HG03135 (cell line): ENCODE results near the gene PLET1.

Experiments
- ATAC-seq: cut with Tn5 transposase; IDR thresholded peaks from one replicate; pipeline ENCODE4 v1.9.1; 2021; ENCODE audit warnings: mild to moderate bottlenecking, moderate library complexity; ENCODE audit not compliant: unreplicated experiment

The PLET1 gene

DNA sequence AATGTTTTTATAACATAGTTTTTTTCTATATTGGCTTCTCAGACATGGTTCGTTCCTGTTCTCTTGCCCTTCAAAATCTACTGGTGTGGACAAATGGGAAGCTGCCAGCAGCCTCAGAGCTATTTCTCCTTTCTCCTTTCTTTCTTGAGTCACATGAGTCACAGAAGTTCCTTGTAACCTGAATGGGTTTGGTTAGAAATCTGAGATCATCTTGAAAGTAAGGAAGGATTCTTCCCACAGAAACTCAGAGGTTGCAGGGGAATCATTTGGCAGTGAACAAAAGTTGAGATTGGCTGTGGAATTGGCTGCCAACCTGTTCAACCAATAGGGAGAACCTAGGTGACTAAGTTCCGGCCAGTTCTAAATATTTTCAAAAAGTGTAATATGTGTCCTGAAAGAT is 12.5 kb downstream of the PLET1 start:
- ATAC-seq = no peak

DNA sequence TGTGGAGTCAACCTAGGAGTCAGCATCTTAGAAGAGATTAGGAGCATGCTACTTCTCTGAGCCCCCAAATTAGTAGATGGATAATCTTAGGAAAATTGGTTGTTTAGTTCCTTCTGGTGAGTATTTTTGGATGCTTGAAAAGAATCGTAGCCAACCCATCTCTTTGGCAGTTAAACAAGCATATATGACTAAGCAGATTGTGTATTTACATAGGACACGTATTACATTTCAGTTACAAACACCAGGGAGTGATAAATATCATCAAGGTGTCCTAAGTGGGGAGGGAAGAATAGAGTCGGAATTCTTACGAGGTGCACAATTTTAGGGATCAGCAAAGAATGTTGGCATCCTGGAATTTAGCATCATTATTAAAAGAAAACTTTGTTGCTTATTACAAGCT is 13.5 kb downstream of the PLET1 start:
- ATAC-seq = no peak

- no peak for ATAC-seq
Measured at GRCh38 chr11:112241486-112241885, 19.2 kb downstream of the PLET1 start.

GRCh38 chr11:112238041-112238440 is 22.6 kb downstream of the PLET1 start:
- ATAC-seq = no peak

- no peak for ATAC-seq
Measured at GRCh38 chr11:112237451-112237850, 23.2 kb downstream of the PLET1 start.

DNA sequence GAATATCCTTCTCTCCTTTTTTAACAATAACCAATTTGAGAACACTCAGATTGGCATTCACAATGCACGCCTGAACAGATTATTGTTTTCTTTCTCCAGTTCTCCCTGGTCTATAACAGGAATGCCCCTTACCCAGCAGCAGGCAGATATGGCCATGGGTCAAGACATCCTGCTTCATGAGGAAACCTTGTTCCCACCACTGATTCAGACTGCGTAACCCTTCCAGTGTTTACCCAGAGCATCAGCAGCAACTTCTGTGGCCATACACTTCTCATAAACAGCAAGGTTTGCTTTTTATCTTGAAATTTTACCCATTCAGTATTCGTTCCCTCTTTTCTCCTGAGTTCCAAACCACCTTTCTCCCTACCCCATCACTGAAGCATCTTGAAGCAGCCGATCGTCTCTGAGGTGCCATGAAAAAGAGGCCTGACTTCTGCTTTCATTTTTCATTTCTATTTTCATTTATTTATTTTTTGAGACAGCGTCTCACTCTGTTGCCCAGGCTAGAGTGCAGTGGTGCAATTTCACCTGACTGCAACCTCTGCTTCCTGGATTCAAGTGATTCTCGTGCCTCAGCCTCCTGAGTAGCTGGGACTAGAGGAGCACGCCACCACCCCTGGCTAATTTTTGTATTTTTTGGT is 24.8 kb downstream of the PLET1 start:
- no peak for ATAC-seq

GRCh38 chr11:112231952-112232351 is 28.7 kb downstream of the PLET1 start:
- ATAC-seq = no peak

GRCh38 chr11:112229746-112230433 is 30.8 kb downstream of the PLET1 start:
- no peak for ATAC-seq

DNA sequence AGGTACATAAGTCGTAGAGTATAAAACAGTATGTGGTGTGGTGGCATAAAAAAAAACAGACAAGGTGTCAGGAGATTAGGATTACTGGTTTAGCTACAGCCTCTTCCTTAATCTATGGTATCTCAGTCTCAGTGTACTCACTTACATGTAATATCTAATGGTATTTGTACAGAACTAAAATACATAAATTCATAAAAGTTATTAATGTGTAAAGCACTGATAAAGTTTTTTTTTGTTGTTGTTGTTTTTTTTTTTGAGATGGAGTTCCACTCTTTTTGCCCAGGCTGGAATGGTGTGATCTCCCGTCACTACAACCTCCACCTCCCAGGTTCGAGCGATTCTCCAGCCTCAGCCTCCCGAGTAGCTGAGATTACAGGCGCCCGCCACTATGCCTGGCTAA is 31.5 kb downstream of the PLET1 start:
- ATAC-seq = no peak

GRCh38 chr11:112228706-112229105 is 32.0 kb downstream of the PLET1 start:
- ATAC-seq = no peak

DNA sequence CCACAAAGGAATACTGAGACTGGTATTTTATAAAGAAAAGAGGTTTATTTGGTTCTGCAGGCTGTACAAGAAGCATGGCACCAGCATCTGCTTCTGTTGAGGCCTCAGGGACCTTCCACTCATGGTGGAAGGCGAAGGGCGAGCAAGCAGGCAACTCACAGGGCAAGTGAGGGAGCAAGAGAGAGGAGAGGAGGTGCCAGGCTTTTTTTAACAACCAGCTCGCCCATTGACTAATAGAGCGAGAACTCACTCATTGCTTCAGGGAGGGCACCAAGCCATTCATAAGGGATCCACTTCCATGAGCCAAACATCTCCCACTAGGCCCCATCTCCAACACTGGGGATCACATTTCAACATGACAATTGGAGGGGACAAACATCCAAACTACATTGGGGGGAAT is 33.2 kb downstream of the PLET1 start:
- no peak for ATAC-seq

DNA sequence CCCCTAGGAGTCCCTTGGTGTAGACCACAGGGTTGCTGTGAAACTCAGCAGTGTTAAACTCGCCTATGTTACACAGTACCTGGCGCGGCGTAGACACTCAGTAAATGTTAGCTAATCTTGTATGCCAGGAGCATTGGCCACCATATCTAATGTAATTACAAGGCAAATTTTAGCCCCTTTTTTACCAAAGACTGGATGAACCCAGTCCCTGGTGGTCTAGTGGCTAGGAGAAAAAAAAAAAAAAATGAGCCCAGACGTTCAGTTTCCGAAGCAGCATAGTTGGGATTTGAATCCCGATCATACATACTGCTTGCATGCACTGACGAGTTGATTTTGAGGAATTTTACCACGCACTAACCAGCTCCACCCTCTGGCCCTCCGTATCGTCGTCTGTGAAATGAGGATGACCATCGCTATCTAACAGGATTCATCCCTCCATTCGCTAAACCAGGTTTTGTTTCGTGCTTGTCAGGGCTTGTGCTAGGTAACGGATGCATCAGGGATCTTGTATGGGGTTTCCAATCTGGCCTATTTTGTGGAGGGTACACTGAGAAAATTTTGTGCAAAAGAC is 33.7 kb downstream of the PLET1 start:
- peak; percentile 57 for ATAC-seq

DNA sequence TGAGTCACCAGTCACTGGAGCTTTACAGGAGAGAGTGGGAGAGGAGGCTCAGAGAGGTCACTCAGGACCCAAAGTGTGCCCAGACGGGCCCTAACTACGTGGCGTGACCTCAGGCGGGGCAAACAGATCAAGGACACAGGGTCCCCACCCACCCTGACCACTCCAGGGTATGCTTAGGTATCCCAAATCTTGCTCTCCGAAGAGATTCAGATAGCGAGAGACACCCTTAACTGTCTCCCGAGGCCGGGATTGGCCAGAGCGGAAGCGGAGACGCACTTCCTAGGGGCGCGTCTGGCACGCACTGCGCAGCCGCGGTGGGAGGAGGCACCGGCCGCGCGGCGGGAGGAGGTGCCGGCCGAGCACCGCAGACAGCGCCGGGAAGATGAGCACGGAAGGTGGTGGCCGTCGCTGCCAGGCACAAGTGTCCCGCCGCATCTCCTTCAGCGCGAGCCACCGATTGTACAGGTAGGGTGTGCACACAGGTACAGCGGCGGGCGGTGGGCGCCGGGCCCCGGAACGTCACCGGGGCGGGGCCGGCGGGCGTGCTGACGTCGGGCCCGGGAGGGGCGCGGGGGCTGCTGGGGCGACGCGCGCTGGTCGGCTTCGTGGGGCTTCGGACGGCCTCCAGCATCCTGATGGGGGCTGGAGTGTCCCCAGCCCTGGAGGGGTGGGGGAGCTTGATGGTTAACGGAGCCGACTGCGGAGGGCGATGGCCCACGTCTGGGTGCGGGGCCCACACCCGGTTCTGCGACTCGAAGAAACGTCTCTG is 34.4 kb downstream of the PLET1 start, which contains the start of gene PTS:
Gene PTS, plus strand, starts transcription at position 367 of the 769 bp plus-strand sequence. Its CDS starts 16 bp downstream, at position 383.
- peak; percentile 97 for ATAC-seq

DNA sequence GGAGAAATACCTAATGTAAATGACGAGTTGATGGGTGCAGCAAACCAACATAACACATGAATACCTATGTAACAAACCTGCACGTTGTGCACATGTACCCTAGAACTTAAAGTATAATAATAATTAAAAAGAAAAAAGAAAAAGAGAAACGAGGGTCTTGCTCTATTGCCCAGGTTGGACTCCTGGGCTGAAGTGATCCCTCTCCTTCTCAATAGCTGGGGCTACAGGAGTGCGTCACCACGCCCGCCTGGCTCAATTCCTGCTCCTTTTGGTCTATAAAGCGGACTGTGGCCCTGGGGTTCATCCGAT is 35.0 kb downstream of the PLET1 start:
- no peak for ATAC-seq

DNA sequence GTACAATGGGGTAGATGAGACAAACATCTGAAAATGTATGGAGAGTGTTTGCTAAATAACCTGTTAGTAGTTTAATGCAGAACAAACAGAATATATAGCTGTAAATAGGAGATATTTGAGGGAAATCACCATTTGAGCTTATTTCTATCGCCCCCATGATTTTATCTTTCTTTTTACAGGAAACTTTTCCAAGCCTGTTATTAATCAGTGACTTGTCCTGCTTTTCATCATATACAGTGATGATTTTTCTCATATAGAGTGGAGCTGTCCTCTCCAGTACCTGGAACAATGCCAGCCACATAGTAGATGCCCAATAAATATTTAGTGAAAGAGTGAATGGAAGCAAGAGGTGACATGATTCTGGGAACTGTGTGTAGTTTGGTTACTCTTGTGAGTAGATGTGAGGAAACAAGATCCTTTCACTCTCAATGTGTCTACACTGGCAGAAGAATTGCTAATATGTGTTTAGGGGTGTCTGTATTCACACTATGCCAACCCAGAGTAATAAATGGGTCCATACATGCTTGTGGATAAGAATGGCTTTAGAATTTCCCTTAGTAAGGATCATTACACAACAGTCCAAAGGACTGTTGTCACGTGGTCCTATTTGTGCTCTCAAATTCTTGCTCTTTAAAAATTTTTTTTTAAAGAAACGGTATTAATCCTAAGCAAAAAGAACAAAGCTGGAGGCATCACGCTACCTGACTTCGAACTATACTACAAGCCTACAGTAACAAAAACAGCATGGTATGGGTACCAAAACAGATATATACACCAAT is 36.7 kb downstream of the PLET1 start:
- ATAC-seq = no peak

DNA sequence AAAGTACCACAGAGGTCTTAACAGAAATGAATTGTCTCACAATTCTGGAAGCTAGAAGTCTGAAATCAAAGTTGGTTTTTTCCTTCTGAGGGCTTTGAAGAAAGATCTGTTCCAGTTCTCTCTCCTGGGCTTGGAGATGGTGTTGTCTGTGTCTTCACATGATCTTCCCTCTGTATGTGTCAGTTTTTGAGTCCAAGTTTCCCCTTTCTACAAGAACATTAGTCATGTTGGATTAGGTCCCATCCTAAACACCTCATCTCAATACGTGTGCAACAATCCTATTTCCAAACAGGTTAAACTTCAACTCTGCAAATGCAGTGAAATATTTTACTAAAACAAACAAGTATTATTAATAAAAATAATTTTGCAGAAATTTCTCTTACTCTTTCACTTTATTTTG is 37.5 kb downstream of the PLET1 start:
- no peak for ATAC-seq

GRCh38 chr11:112222303-112222702 is 38.4 kb downstream of the PLET1 start:
- ATAC-seq = no peak

- no peak for ATAC-seq
Measured at GRCh38 chr11:112221274-112221835, 39.3 kb downstream of the PLET1 start.

DNA sequence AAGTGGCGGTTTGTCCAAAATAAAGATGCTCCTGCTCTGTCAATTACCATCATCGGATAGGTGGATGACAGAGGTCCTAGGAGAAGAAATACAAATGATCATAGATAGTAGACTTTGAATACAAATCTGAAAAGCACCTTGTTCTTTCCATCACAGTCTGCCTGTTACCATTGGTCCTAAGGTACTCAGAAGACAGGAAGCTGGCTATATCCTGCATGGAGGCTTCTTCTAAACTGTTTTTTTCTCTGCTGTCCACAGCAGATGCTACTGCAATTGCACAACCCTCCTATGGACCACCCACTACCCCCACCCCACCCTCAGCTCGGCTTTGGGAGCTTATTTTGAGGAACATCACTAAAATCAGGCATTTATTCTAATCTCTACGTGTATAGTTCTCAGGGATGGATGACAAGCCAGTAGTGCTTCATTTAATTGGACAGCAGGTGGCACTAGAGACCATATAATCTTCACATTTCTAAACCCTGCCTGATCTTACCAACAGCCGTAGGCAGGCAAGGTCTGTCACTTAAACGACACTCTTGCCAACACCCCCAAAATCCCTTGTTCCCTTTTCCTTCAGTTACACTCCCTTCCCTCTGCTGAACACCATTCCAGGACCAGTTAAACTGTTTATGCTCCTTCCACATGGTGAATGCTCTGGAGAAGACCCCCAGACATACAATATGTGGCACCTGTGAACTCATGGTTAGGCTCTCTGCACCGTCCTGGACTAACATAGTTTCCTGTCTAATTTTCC is 41.0 kb downstream of the PLET1 start:
- peak; percentile 94 for ATAC-seq

DNA sequence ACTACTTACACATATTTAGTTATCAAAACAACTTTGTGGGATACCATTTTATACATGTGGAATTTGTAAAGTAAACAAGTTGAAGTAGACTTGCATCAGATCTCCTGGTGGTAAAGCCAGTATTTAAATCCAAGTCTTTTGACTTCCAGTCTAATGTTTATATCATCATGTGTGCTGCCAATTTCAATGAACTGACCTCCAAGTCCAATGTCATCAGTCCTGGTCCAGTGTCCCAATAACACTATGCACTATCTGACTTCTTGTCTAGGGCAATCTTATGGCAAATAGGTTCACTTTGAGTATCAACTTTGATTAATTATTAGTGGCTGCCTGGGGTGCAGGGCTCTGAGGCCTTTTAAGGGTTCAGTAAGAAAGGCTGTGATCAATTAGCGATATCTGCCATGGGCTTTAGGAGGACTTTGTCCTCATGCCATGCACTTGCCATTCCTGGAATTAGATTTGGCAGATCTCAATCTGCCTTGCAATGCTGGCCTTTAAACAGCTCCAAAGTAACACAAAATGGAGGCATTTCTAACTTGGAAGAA is 44.0 kb downstream of the PLET1 start:
- no peak for ATAC-seq
